GM18520 (cell line): Measurements from ENCODE around the gene ACO1.
A peak's percentile ranks its signal among the peaks of the same experiment; 100 is the strongest.
"Not testable (repeated sequence)": the region's sequence is repeated elsewhere in the genome, so short reads cannot be mapped to it uniquely, and the experiment has no call there.

Experiments
- ATAC-seq: cut with Tn5 transposase; IDR thresholded peaks from one replicate; pipeline ENCODE4 v1.9.1; 2021; ENCODE audit not compliant: unreplicated experiment

The ACO1 gene

GRCh38 chr9:32384364-32385151 is at the start of gene ACO1:
ACO1 (plus strand) TSS chr9:32384643; CDS start chr9:32405507, 20,864 bp downstream.
- peak; percentile 92 for ATAC-seq

- no peak for ATAC-seq
Observed at GRCh38 chr9:32334916-32335895, 49.2 kb upstream of the ACO1 start.

- no peak for ATAC-seq
Observed at GRCh38 chr9:32339424-32339823, 45.0 kb upstream of the ACO1 start.

- ATAC-seq: no peak
Observed at GRCh38 chr9:32340361-32340760, 44.1 kb upstream of the ACO1 start.

GRCh38 chr9:32344551-32345182 is 39.8 kb upstream of the ACO1 start:
- no peak for ATAC-seq

- no peak for ATAC-seq
Observed at GRCh38 chr9:32345243-32345642, 39.2 kb upstream of the ACO1 start.

GRCh38 chr9:32347571-32347970 is 36.9 kb upstream of the ACO1 start:
- ATAC-seq: no peak

GRCh38 chr9:32348106-32348695 is 36.2 kb upstream of the ACO1 start:
- no peak for ATAC-seq

- no peak for ATAC-seq
Observed at GRCh38 chr9:32349013-32349412, 35.4 kb upstream of the ACO1 start.

GRCh38 chr9:32350682-32351081 is 33.8 kb upstream of the ACO1 start:
- ATAC-seq: no peak

- no peak for ATAC-seq
Observed at GRCh38 chr9:32351845-32352244, 32.6 kb upstream of the ACO1 start.

- not testable (repeated sequence) for ATAC-seq
Observed at GRCh38 chr9:32353476-32353875, 31.0 kb upstream of the ACO1 start.

GRCh38 chr9:32359452-32359851 is 25.0 kb upstream of the ACO1 start:
- ATAC-seq: no peak

GRCh38 chr9:32360983-32361673 is 23.3 kb upstream of the ACO1 start:
- no peak for ATAC-seq

GRCh38 chr9:32371279-32371678 is 13.2 kb upstream of the ACO1 start:
- no peak for ATAC-seq

GRCh38 chr9:32371679-32372078 is 12.8 kb upstream of the ACO1 start:
- no peak for ATAC-seq

GRCh38 chr9:32376285-32376684 is 8.2 kb upstream of the ACO1 start:
- ATAC-seq: no peak

- ATAC-seq: peak; percentile 73
Observed at GRCh38 chr9:32378496-32378895, 5.9 kb upstream of the ACO1 start.

- ATAC-seq: peak; percentile 60
Observed at GRCh38 chr9:32378993-32379729, 5.3 kb upstream of the ACO1 start.

GRCh38 chr9:32380944-32381343 is 3.5 kb upstream of the ACO1 start:
- ATAC-seq: no peak
